GM12878 (cell line): ENCODE results near the gene PLEKHG4B. TPM values are rescaled to one million over a fixed set of nuclear protein-coding genes. Genes with fewer than 3 reads are reported as not detected.

Source experiments
- ATAC-seq: fragments of 200-7000 bp; cut with Tn5 transposase; 3 replicates; pipeline ENCODE4 v1.9.1; 2020; ENCODE audit warnings: mild to moderate bottlenecking, moderate library complexity
- BruUV-seq: library from RNA; stranded (reverse); fragments of 400-500 nt; replicated peaks from 2 replicates; lab custom pipeline; 2021; lab: Mats Ljungman, UMichigan
- CTCF ChIA-PET: fragments of 300-600 bp; sonication (Branson Sonifier 250); formaldehyde crosslinking; extraction: SDS; loops from one replicate; lab custom pipeline; 2021; ENCODE audit warnings: inconsistent platforms; lab: Yijun Ruan, JAX
- POLR2A ChIA-PET: fragments of 350-600 bp; formaldehyde crosslinking; extraction: SDS; loops from one replicate; lab custom pipeline; 2021; ENCODE audit warnings: inconsistent platforms; lab: Charles Lee
- RAD21 ChIA-PET: fragments of 300-600 bp; sonication (Branson Sonifier 250); formaldehyde crosslinking; loops from one replicate; lab custom pipeline; 2023; ENCODE audit warnings: antibody characterized with exemption; ENCODE audit not compliant: unreplicated experiment; lab: Charles Lee
- SMC1A ChIA-PET: fragments of 300-600 bp; sonication (Branson Sonifier 250); formaldehyde crosslinking; loops from one replicate; lab custom pipeline; 2023; ENCODE audit not compliant: unreplicated experiment, uncharacterized antibody; lab: Charles Lee
- DNase-seq: peaks from one replicate; pipeline ENCODE4 v3.0.0-alpha.2; 2011; ENCODE audit warnings: low read depth, low spot score
- FAIRE-seq: peaks from 3 replicates; lab custom pipeline; 2011; peaks lifted over from hg19 to GRCh38; lab: Jason Lieb, UNC
- H2AFZ ChIP-seq: 2 replicates; pipeline ENCODE4 v1.6.0; 2011; ENCODE audit warnings: low read depth, low read length, control low read depth; ENCODE audit not compliant: control insufficient read depth
- H3K27ac ChIP-seq: 2 replicates; pipeline ENCODE4 v1.5.1; 2011; ENCODE audit warnings: control low read depth; ENCODE audit not compliant: control insufficient read depth, insufficient read depth
- H3K27me3 ChIP-seq, 2 experiments: replicated peaks in 1 of 2; 2 replicates each; pipeline versions ENCODE4 v1.6.0 to v1.6.1; 2011; ENCODE audit warnings: low read length in 1 of 2; ENCODE audit not compliant: control insufficient read depth in 2 of 2, insufficient read depth in 2 of 2
- H3K36me3 ChIP-seq, 2 experiments: 2 replicates each; pipeline ENCODE4 v1.5.1; 2011; ENCODE audit warnings: low read length in 1 of 2; ENCODE audit not compliant: control insufficient read depth in 2 of 2, insufficient read depth in 2 of 2
- H3K4me1 ChIP-seq: 2 replicates; pipeline ENCODE4 v1.6.1; 2011; ENCODE audit warnings: mild to moderate bottlenecking, low read length, moderate library complexity, mixed read lengths; ENCODE audit not compliant: control insufficient read depth, insufficient read depth
- H3K4me2 ChIP-seq: 2 replicates; pipeline ENCODE4 v1.6.0; 2011; ENCODE audit warnings: control low read depth; ENCODE audit not compliant: control insufficient read depth, insufficient read depth
- H3K4me3 ChIP-seq: fragments of 200-600 bp; sonication (generic); 2 replicates; pipeline ENCODE4 v1.5.1; 2016
- H3K79me2 ChIP-seq: 2 replicates; pipeline ENCODE4 v1.6.0; 2011; ENCODE audit warnings: low read length; ENCODE audit not compliant: control insufficient read depth, insufficient read depth
- H3K9ac ChIP-seq: 2 replicates; pipeline ENCODE4 v1.8.0; 2011; ENCODE audit warnings: low read length, control low read depth, mixed read lengths; ENCODE audit not compliant: control insufficient read depth, insufficient read depth
- H3K9me3 ChIP-seq: replicated peaks from 3 replicates; pipeline ENCODE4 v1.5.1; 2011; ENCODE audit warnings: mild to moderate bottlenecking, low read length; ENCODE audit not compliant: control insufficient read depth, insufficient read depth
- H4K20me1 ChIP-seq: 2 replicates; pipeline ENCODE4 v1.6.0; 2011; ENCODE audit not compliant: control insufficient read depth, insufficient read depth
- BCL3 ChIP-seq: IDR thresholded peaks from 2 replicates; pipeline ENCODE4 v1.6.1; 2011; ENCODE audit warnings: borderline replicate concordance, low read depth, mild to moderate bottlenecking, moderate library complexity, low read length; ENCODE audit not compliant: insufficient read depth, poor library complexity, severe bottlenecking
- CHD2 ChIP-seq: IDR thresholded peaks from 2 replicates; pipeline ENCODE4 v1.6.1; 2011; ENCODE audit warnings: low read depth, low read length, improper control_type of control experiment, borderline replicate concordance
- DPF2 ChIP-seq: fragments of 450-650 bp; IDR thresholded peaks from 2 replicates; pipeline ENCODE4 v1.6.1; 2017; ENCODE audit warnings: mild to moderate bottlenecking
- ELK1 ChIP-seq: IDR thresholded peaks from 2 replicates; pipeline ENCODE4 v1.6.1; 2012; ENCODE audit warnings: low read depth, low read length, improper control_type of control experiment
- EP300 ChIP-seq, 2 experiments: fragments of 150-350 bp in 1 of 2; IDR thresholded peaks; 2 replicates each; pipeline ENCODE4 v1.6.1; 2011 to 2012; ENCODE audit warnings: low read depth in 2 of 2, low read length in 2 of 2, borderline replicate concordance in 1 of 2, improper control_type of control experiment in 1 of 2, inconsistent platforms in 1 of 2; ENCODE audit not compliant: control insufficient read depth in 1 of 2
- IRF3 ChIP-seq: fragments of 450-650 bp; IDR thresholded peaks from 2 replicates; pipeline ENCODE4 v1.6.1; 2014; ENCODE audit warnings: mild to moderate bottlenecking
- KAT2A ChIP-seq: conservative IDR thresholded peaks from 2 replicates; pipeline ENCODE4 v1.6.1; 2011; ENCODE audit warnings: low read depth, low read length; ENCODE audit not compliant: control insufficient read depth
- POLR2AphosphoS5 ChIP-seq: IDR thresholded peaks from 2 replicates; pipeline ENCODE4 v1.6.1; 2011; ENCODE audit warnings: mild to moderate bottlenecking, low read length, inconsistent platforms
- RBBP5 ChIP-seq: fragments of 200-600 bp; sonication (generic); conservative IDR thresholded peaks from 2 replicates; pipeline ENCODE4 v1.6.1; 2016
- REST ChIP-seq: IDR thresholded peaks from 2 replicates; pipeline ENCODE4 v1.6.1; 2012; ENCODE audit warnings: mild to moderate bottlenecking, low read depth, low read length
- SIX5 ChIP-seq: IDR thresholded peaks from 2 replicates; pipeline ENCODE4 v1.6.1; 2011; ENCODE audit warnings: mild to moderate bottlenecking, low read depth, low read length, moderate library complexity; ENCODE audit not compliant: severe bottlenecking
- SREBF2 ChIP-seq: IDR thresholded peaks from 2 replicates; pipeline ENCODE4 v1.6.1; 2012; ENCODE audit warnings: mild to moderate bottlenecking, low read length
- ZNF274 ChIP-seq: IDR thresholded peaks from one replicate; pipeline ENCODE4 v1.8.0; 2011; ENCODE audit not compliant: insufficient read length, insufficient read depth
- ZNF384 ChIP-seq: IDR thresholded peaks from 2 replicates; pipeline ENCODE4 v1.6.1; 2012; ENCODE audit warnings: low read depth, mild to moderate bottlenecking, low read length, improper control_type of control experiment, borderline replicate concordance
- ZNF622 ChIP-seq: fragments of 450-650 bp; IDR thresholded peaks from 2 replicates; pipeline ENCODE4 v1.6.1; 2017; ENCODE audit warnings: mild to moderate bottlenecking, inconsistent platforms
- ZZZ3 ChIP-seq: IDR thresholded peaks from 2 replicates; pipeline ENCODE4 v1.6.1; 2011; ENCODE audit warnings: low read depth; ENCODE audit not compliant: control insufficient read depth, insufficient read length
- WGBS: methylation state at CpG from one replicate; pipeline ENCODE4 v1.1.6; 2016; ENCODE audit warnings: low lambda C conversion rate; ENCODE audit not compliant: insufficient replicate concordance, insufficient coverage; ENCODE audit errors: missing lambda C conversion rate; 5-methylcytosine and 5-hydroxymethylcytosine counted together
- in situ Hi-C: fragments of 300-500 bp; cut with MboI; formaldehyde crosslinking; loops from 9 replicates; pipeline ENCODE4 v1.14.3; 2018; ENCODE audit warnings: mixed read lengths
- intact Hi-C: fragments of 100-400 bp; cut with micrococcal nuclease; formaldehyde crosslinking; loops from one replicate; pipeline ENCODE4 v1.14.2; 2022; ENCODE audit not compliant: unreplicated experiment
- polyA plus RNA-seq, 11 experiments: library from polyadenylated mRNA; depleted of rRNA in 4 of 11; unstranded in 6 of 11; stranded (reverse) in 5 of 11; fragments of >200 nt; fragmentation: Nextera tagmentation in 4 of 11; fragmentation: Illumina TruSeq in 1 of 11; extraction: Ambion mirVana in 4 of 11; extraction: Trizol in 1 of 11; gene quantifications; 1 replicate in 1 of 11; 2 replicates in 10 of 11; pipeline versions ENCODE4 v1.2.1 to v1.2.3, GENCODE V29; 2011 to 2016; ENCODE audit warnings: inconsistent platforms in 2 of 11, missing spikeins in 2 of 11, low read depth in 1 of 11
- total RNA-seq, 4 experiments: library from RNA; depleted of rRNA in 3 of 4; stranded (reverse); fragments of >200 nt in 3 of 4; fragmentation: Illumina TruSeq in 1 of 4; extraction: Trizol in 1 of 4; gene quantifications; 2 replicates each; pipeline versions ENCODE4 v1.2.1 to v1.2.3, GENCODE V29; 2013 to 2021
- TF ChIP-seq, protein P1 (sequence below): IDR thresholded peaks from 2 replicates; pipeline ENCODE4 v1.6.1; 2012; ENCODE audit warnings: low read depth, low read length, improper control_type of control experiment

Gene PLEKHG4B
- total and polyA plus RNA-seq, 10 of the 15 experiments (the other 5 are each of a cell fraction or from before 2014, with no cell fraction given): under 0.01 to 0.05 (median 0.01) TPM; not detected in 6

DNA sequence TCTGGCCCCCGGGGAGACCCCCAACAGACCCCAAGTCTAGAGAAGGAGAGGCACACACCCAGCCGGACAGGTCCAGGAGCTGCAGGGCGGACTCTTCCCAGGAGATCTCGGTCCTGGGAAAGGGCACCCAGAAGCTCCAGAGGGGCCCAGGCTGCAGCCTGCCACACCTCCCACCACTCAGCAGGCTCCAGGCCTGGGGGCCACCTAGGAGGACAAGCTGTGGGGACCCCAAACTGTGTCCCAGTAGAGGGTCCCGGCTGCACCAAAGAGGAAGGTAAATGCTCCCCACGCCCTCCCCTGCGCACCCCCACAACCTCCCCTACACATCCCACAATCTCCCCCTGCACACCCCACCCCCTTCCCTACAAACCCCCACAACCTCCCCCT is 48.5 kb downstream of the PLEKHG4B start:
- FAIRE-seq (no peak), ATAC-seq (no peak)
- RAD21 ChIA-PET: no interaction called here
- no peak for TF ChIP-seq ZNF274
- no peak for TF ChIP-seq ELK1
- no peak for TF ChIP-seq SREBF2
- no peak for TF ChIP-seq ZNF622
- TF ChIP-seq IRF3: no peak
- TF ChIP-seq, protein P1, sequence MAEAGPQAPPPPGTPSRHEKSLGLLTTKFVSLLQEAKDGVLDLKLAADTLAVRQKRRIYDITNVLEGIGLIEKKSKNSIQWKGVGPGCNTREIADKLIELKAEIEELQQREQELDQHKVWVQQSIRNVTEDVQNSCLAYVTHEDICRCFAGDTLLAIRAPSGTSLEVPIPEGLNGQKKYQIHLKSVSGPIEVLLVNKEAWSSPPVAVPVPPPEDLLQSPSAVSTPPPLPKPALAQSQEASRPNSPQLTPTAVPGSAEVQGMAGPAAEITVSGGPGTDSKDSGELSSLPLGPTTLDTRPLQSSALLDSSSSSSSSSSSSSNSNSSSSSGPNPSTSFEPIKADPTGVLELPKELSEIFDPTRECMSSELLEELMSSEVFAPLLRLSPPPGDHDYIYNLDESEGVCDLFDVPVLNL: no peak
- TF ChIP-seq KAT2A: no peak
- no peak for TF ChIP-seq BCL3
- no peak for TF ChIP-seq ZZZ3
- TF ChIP-seq ZNF384: no peak
- TF ChIP-seq CHD2: no peak
- no peak for TF ChIP-seq DPF2
- TF ChIP-seq RBBP5: no peak
- no peak for TF ChIP-seq POLR2AphosphoS5
- TF ChIP-seq REST: no peak
- no peak for TF ChIP-seq SIX5
- no peak for TF ChIP-seq EP300 (IDR thresholded peaks at IDR 0.05; ENCODE audit: borderline replicate concordance in 1 of 2, control insufficient read depth in 1 of 2, low read depth in 2 of 2, low read length in 2 of 2)

More for the DNA sequence above, 48.5 kb downstream of the PLEKHG4B start:
- SMC1A ChIA-PET: no interaction called here
- 76% methylated on average over 5 of the region's 7 CpGs for WGBS
- Histone ChIP-seq H3K4me2 (no peak overlapping the region), H3K9me3 (no peaks in the 10 kb centered on the region), H3K9ac (no peak overlapping the region), H2AFZ (no peak overlapping the region), H3K27ac (no peak overlapping the region), H3K36me3 (no peaks in the 10 kb centered on the region), H3K27me3 (no peaks in the 10 kb centered on the region), H4K20me1 (no peaks in the 10 kb centered on the region), H3K4me1 (no peaks in the 10 kb centered on the region), H3K79me2 (no peaks in the 10 kb centered on the region), H3K4me3 (no peak overlapping the region)
- BruUV-seq: no TSS peak
- POLR2A ChIA-PET: no interaction called here
- no peak for DNase-seq
- intact Hi-C loops (no loop called here), in situ Hi-C loops (no loop called here)
- CTCF ChIA-PET: no interaction called here
